BJ (cell line): ENCODE results near the gene CGB7. TPM values are rescaled to one million over a fixed set of nuclear protein-coding genes. Genes with fewer than 3 reads are reported as not detected.
A peak's percentile ranks its signal among the peaks of the same experiment; 100 is the strongest.
"Not testable (repeated sequence)": the region's sequence is repeated elsewhere in the genome, so short reads cannot be mapped to it uniquely, and the experiment has no call there.

Source experiments
- CTCF ChIA-PET: fragments of 350-600 bp; formaldehyde crosslinking; extraction: SDS; loops from one replicate; lab custom pipeline; 2021; ENCODE audit warnings: antibody characterized with exemption, inconsistent platforms; lab: Yijun Ruan, JAX
- POLR2A ChIA-PET: fragments of 300-600 bp; sonication (Branson Sonifier 250); formaldehyde crosslinking; extraction: SDS; loops from one replicate; lab custom pipeline; 2021; ENCODE audit warnings: antibody characterized with exemption; lab: Charles Lee
- DNase-seq: peaks from one replicate; pipeline ENCODE4 v3.0.0-alpha.2; 2011; ENCODE audit warnings: low read depth
- H3K27me3 ChIP-seq: 2 replicates; pipeline ENCODE4 v1.6.0; 2011; ENCODE audit warnings: low read length; ENCODE audit not compliant: control insufficient read depth, insufficient read depth
- H3K36me3 ChIP-seq: 2 replicates; pipeline ENCODE4 v1.5.1; 2011; ENCODE audit warnings: low read length; ENCODE audit not compliant: control insufficient read depth, insufficient read depth
- H3K4me3 ChIP-seq: 2 replicates; pipeline ENCODE4 v1.5.1; 2011; ENCODE audit warnings: low read depth, mild to moderate bottlenecking, control low read depth, low read length
- CTCF ChIP-seq: IDR thresholded peaks from 2 replicates; pipeline ENCODE4 v1.5.1; 2011; ENCODE audit warnings: low read depth, mild to moderate bottlenecking, control low read depth, inconsistent platforms, low read length, moderate library complexity; ENCODE audit not compliant: insufficient read depth
- polyA plus RNA-seq: library from polyadenylated mRNA; depleted of rRNA; stranded (reverse); fragments of >200 nt; gene quantifications from 2 replicates; pipeline ENCODE4 v1.2.3, GENCODE V29; 2011

CGB7 gene
- polyA plus RNA-seq, 1 experiment, result 0.28 TPM

GRCh38 chr19:49059053-49059452 lies 1.5 kb upstream of the CGB7 start:
- POLR2A ChIA-PET, result no interaction called here
- Histone ChIP-seq H3K4me3 (no peak overlapping the region), H3K27me3 (peaks cover 1% of the 10 kb centered on the region; the same call in 1 of the 2 replicates), H3K36me3 (no peaks in the 10 kb centered on the region)
- TF ChIP-seq CTCF, result no peak
- CTCF ChIA-PET, result interaction anchor here (0.8 to 3.5 kb wide), 4 partner anchors 16 to 67 kb away, joined by 3 to 14 read pairs (median 6); no protein-coding TSS in a partner anchor
- DNase-seq, result no peak

- ChIA-PET POLR2A (no interaction called here), CTCF (interaction anchor here (0.7 to 3.5 kb wide), 3 partner anchors 17 to 59 kb away, joined by 3 to 14 read pairs (median 7); no protein-coding TSS in a partner anchor)
- no peak for DNase-seq
- Histone ChIP-seq H3K27me3 (no peaks in the 10 kb centered on the region), H3K36me3 (no peaks in the 10 kb centered on the region), H3K4me3 (no peak overlapping the region)
- no peak for TF ChIP-seq CTCF
Observed at GRCh38 chr19:49058562-49058961, 1.0 kb upstream of the CGB7 start.

GRCh38 chr19:49056902-49057596 lies 500 bp downstream of the CGB7 start:
- POLR2A ChIA-PET, result interaction anchor here (1.6 kb wide), 1 partner anchor 64 kb away, joined by 4 read pairs; the partner anchor contains the start of genes GYS1 and RUVBL2
- H3K36me3 ChIP-seq, H3K27me3 ChIP-seq, DNase-seq: not testable (repeated sequence)
- peak overlapping the region; percentile 40 for H3K4me3 ChIP-seq
- CTCF ChIA-PET, result interaction anchor here (0.9 to 1.3 kb wide), 3 partner anchors 14 to 72 kb away, joined by 3 read pairs; partner anchors contain the start of gene LIN7B

GRCh38 chr19:49056101-49056901 lies 1.2 kb downstream of the CGB7 start:
- DNase-seq, result no peak
- ChIA-PET POLR2A (interaction anchor here (1.6 kb wide), 1 partner anchor 63 kb away, joined by 4 read pairs; the partner anchor contains the start of genes GYS1 and RUVBL2), CTCF (interaction anchor here (0.9 to 1.3 kb wide), 5 partner anchors 12 to 73 kb away, joined by 3 read pairs; partner anchors contain the start of genes CGB5 and LIN7B)
- H3K27me3 ChIP-seq, result no peaks in the 10 kb centered on the region
- peak; percentile 52 for TF ChIP-seq CTCF
- no peaks in the 10 kb centered on the region for H3K36me3 ChIP-seq
- peak overlapping the region; percentile 40 for H3K4me3 ChIP-seq

- CTCF ChIA-PET, H3K4me3 ChIP-seq, DNase-seq, POLR2A ChIA-PET, H3K27me3 ChIP-seq, H3K36me3 ChIP-seq: not testable (repeated sequence)
Observed at GRCh38 chr19:49050376-49051033, 7.0 kb downstream of the CGB7 start.

- CTCF ChIA-PET, DNase-seq, H3K36me3 ChIP-seq, H3K4me3 ChIP-seq, POLR2A ChIA-PET, H3K27me3 ChIP-seq: not testable (repeated sequence)
Observed at GRCh38 chr19:49049834-49050233, 7.7 kb downstream of the CGB7 start.

- H3K4me3 ChIP-seq, H3K27me3 ChIP-seq, CTCF ChIA-PET, H3K36me3 ChIP-seq, DNase-seq, POLR2A ChIA-PET: not testable (repeated sequence)
Observed at GRCh38 chr19:49049011-49049410, 8.5 kb downstream of the CGB7 start, which contains the start of gene CGB8. TSS of gene CGB8 (minus strand) at chr19:49049111. CDS start at chr19:49048739, 372 bp downstream.

- H3K4me3 ChIP-seq, H3K27me3 ChIP-seq, DNase-seq, POLR2A ChIA-PET, H3K36me3 ChIP-seq: not testable (repeated sequence)
- CTCF ChIA-PET, result interaction anchor here (0.8 kb wide), 1 partner anchor 12 kb away, joined by 3 read pairs; no protein-coding TSS in a partner anchor
Observed at GRCh38 chr19:49043548-49043947, 14.0 kb downstream of the CGB7 start, which contains the start of gene CGB5. TSS of gene CGB5 (plus strand) at chr19:49043848. CDS start at chr19:49044210, 362 bp downstream.

- POLR2A ChIA-PET, CTCF ChIA-PET, H3K4me3 ChIP-seq, H3K27me3 ChIP-seq, H3K36me3 ChIP-seq, DNase-seq: not testable (repeated sequence)
Observed at GRCh38 chr19:49042666-49043065, 14.9 kb downstream of the CGB7 start.
